Fibroblast of lung (primary cell): Measurements from ENCODE around the gene CCM2. TPM values are rescaled to one million over a fixed set of nuclear protein-coding genes. Genes with fewer than 3 reads are reported as not detected.
A peak's percentile ranks its signal among the peaks of the same experiment; 100 is the strongest.

ENCODE experiments used
- DNase-seq, 2 donors: peaks; one replicate each; pipeline versions ENCODE4 v3.0.0 to v3.0.0-alpha.2; 2010; ENCODE audit warnings: low read depth in 2 of 2
- H2AFZ ChIP-seq: 2 replicates; pipeline ENCODE4 v1.5.1; 2012; ENCODE audit warnings: low read length, control low read depth, inconsistent platforms
- H3K27ac ChIP-seq: 2 replicates; pipeline ENCODE4 v1.5.1; 2011; ENCODE audit warnings: low read length, control low read depth; ENCODE audit not compliant: insufficient read depth
- H3K27me3 ChIP-seq: 2 replicates; pipeline ENCODE4 v1.5.1; 2011; ENCODE audit warnings: mild to moderate bottlenecking, low read length; ENCODE audit not compliant: control insufficient read depth, insufficient read depth
- H3K36me3 ChIP-seq: 2 replicates; pipeline ENCODE4 v1.5.1; 2011; ENCODE audit warnings: low read length; ENCODE audit not compliant: control insufficient read depth, insufficient read depth
- H3K4me1 ChIP-seq: 2 replicates; pipeline ENCODE4 v1.5.1; 2011; ENCODE audit warnings: low read length; ENCODE audit not compliant: control insufficient read depth, insufficient read depth; ENCODE audit errors: extremely low read depth
- H3K4me2 ChIP-seq: 2 replicates; pipeline ENCODE4 v1.5.1; 2011; ENCODE audit warnings: low read length, control low read depth; ENCODE audit not compliant: insufficient read depth; ENCODE audit errors: extremely low read depth
- H3K4me3 ChIP-seq, 4 experiments: fragments of 200-600 bp in 1 of 4; sonication (generic) in 1 of 4; replicated peaks in 1 of 4; 2 replicates each; pipeline ENCODE4 v1.5.1; 2011 to 2016; ENCODE audit warnings: low read length in 4 of 4, low read depth in 3 of 4, mild to moderate bottlenecking in 3 of 4, control low read depth in 2 of 4, inconsistent platforms in 1 of 4, mixed read lengths in 1 of 4; ENCODE audit not compliant: insufficient read depth in 1 of 4; ENCODE audit errors: control extremely low read depth in 1 of 4
- H3K79me2 ChIP-seq: 2 replicates; pipeline ENCODE4 v1.5.1; 2012; ENCODE audit warnings: mild to moderate bottlenecking, low read length, inconsistent platforms; ENCODE audit not compliant: control insufficient read depth, insufficient read depth
- H3K9ac ChIP-seq: 2 replicates; pipeline ENCODE4 v1.5.1; 2011; ENCODE audit warnings: mild to moderate bottlenecking, low read length, control low read depth; ENCODE audit not compliant: insufficient read depth
- H3K9me3 ChIP-seq: 2 replicates; pipeline ENCODE4 v1.5.1; 2012; ENCODE audit warnings: low read depth, low read length; ENCODE audit not compliant: control insufficient read depth, insufficient read depth
- H4K20me1 ChIP-seq: 2 replicates; pipeline ENCODE4 v1.5.1; 2011; ENCODE audit warnings: low read length; ENCODE audit not compliant: control insufficient read depth, insufficient read depth; ENCODE audit errors: extremely low read depth
- CTCF ChIP-seq, 2 donors: IDR thresholded peaks in 1 of 2; conservative IDR thresholded peaks in 1 of 2; 1 replicate in 1 of 2; 2 replicates in 1 of 2; pipeline ENCODE4 v1.5.1; 2011 to 2012; ENCODE audit warnings: low read length in 2 of 2, control low read depth in 1 of 2, inconsistent platforms in 1 of 2, low read depth in 1 of 2, mild to moderate bottlenecking in 1 of 2
- EZH2 ChIP-seq: IDR thresholded peaks from 2 replicates; pipeline ENCODE4 v1.5.1; 2012; ENCODE audit warnings: low read length, control low read depth, mild to moderate bottlenecking; ENCODE audit errors: missing control alignments
- polyA plus RNA-seq, 2 donors: library from polyadenylated mRNA; depleted of rRNA in 1 of 2; stranded (reverse) in 1 of 2; unstranded in 1 of 2; fragments of >200 nt; gene quantifications; 2 replicates each; pipeline ENCODE4 v1.2.1, GENCODE V29; 2011 to 2012; ENCODE audit warnings: missing spikeins in 1 of 2
- total RNA-seq: library from RNA; depleted of rRNA; stranded (reverse); fragments of >200 nt; gene quantifications from 2 replicates; pipeline ENCODE4 v1.2.1, GENCODE V29; 2014

The CCM2 gene
- total and polyA plus RNA-seq, 2 donors (not counting 1 experiment from before 2014, with no cell fraction given), result 27.8 to 52.4 TPM

DNA sequence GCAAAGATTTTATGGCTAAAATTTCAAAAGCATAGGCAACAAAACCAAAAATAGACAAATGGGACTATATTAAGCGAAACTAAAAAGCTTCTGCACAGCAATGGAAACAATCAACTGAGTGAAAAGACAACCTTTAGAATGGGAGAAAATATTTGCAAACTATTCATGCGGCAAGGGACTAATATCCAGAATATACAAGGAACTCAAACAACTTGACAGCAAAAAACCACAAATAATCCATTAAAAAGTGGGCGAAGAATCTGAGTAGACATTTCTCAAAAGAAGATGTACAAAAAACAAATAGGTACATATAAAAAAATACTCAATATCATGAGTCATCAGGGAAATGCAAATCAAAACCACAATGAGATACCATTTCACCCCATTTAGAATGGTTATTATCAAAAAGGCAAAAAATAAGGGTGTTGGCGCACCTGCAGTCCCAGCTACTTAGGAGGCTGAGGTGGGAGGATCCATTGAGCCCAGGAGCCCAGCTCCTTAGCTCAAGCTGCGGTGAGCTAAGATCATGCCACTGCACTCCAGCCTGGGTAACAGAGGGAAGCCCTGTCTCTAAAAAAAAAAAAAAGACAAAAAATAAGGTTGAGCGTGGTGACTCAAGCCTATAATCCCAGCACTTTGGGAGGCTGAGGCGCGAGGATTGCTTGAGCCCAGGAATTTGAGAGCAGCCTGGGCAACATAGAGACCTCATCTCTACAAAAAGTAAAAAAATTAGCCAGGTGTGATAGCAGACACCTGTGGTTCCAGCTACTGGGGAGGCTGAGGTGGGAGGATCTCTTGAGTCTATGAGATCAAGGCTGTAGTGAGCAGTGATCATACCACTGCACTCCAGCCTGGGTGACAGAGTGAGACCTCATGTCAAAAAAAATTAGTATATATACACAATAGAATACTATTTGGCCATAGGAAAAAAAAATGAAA is 4.2 kb upstream of the CCM2 start:
- no peak overlapping the region for H3K27ac ChIP-seq
- no peak for DNase-seq
- no peak overlapping the region for H3K4me2 ChIP-seq
- H3K9me3 ChIP-seq, result no peaks in the 10 kb centered on the region
- H3K9ac ChIP-seq, result no peak overlapping the region
- H3K4me1 ChIP-seq, result no peaks in the 10 kb centered on the region
- H3K36me3 ChIP-seq, result no peaks in the 10 kb centered on the region
- H4K20me1 ChIP-seq, result no peaks in the 10 kb centered on the region
- H3K27me3 ChIP-seq, result no peaks in the 10 kb centered on the region
- no peak overlapping the region for H2AFZ ChIP-seq
- no peak overlapping the region for H3K4me3 ChIP-seq
- TF ChIP-seq CTCF (conservative IDR thresholded peaks at IDR 0.05 in 1 of 2, IDR thresholded peaks at IDR 0.05 in 1 of 2; ENCODE audit: low read depth in 1 of 2, low read length in 2 of 2), result no peak
- no peak for TF ChIP-seq EZH2
- H3K79me2 ChIP-seq, result peaks cover 4% of the 10 kb centered on the region

- Histone ChIP-seq H3K4me1 (peaks cover 4% of the 10 kb centered on the region), H3K9me3 (no peaks in the 10 kb centered on the region), H3K9ac (no peak overlapping the region), H3K27ac (no peak overlapping the region), H3K36me3 (no peaks in the 10 kb centered on the region), H4K20me1 (no peaks in the 10 kb centered on the region), H3K4me2 (peak overlapping the region; percentile 54), H3K79me2 (peaks cover 27% of the 10 kb centered on the region), H3K4me3 (peak overlapping the region in 2 of 4 experiments; percentile 76 to 88), H2AFZ (peak overlapping the region; percentile 24), H3K27me3 (no peaks in the 10 kb centered on the region)
- no peak for DNase-seq
- TF ChIP-seq CTCF (conservative IDR thresholded peaks at IDR 0.05 in 1 of 2, IDR thresholded peaks at IDR 0.05 in 1 of 2; ENCODE audit: low read depth in 1 of 2, low read length in 2 of 2) (no peak), EZH2 (no peak)
Observed at GRCh38 chr7:44998153-44998871, 1.7 kb upstream of the CCM2 start.
